MV-4-11 (cell line): Measurements from ENCODE around the gene SNRPD1.
A peak's percentile ranks its signal among the peaks of the same experiment; 100 is the strongest.
"Not testable (repeated sequence)": the region's sequence is repeated elsewhere in the genome, so short reads cannot be mapped to it uniquely, and the experiment has no call there.

Experiments
- DNase-seq: peaks from one replicate; lab custom pipeline; 2025; lab: John Stamatoyannopoulos, UW

The SNRPD1 gene

GRCh38 chr18:21636769-21637168 lies 24.7 kb downstream of the SNRPD1 start:
- DNase-seq: no peak

GRCh38 chr18:21638822-21639221 lies 26.7 kb downstream of the SNRPD1 start:
- DNase-seq: no peak

GRCh38 chr18:21640375-21640774 lies 28.3 kb downstream of the SNRPD1 start:
- DNase-seq: not testable (repeated sequence)

DNA sequence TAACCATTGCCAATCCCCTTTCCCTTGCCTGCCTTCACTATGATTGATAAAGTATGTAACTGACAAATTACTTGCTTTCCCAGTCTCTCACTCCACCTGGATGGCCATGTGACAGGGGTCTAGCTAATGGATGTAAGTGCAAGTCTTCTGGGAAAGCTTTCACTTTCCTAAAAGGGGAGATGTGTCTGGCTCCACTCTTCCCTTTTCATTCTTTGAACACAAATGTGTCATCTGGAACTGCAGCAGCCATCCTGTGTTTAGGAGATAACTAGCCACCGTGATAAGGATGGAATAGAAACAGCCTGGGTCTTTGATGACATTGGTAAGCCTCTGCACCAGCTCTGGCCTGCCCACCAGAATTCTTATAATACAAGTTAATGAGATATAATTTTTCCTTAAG lies 38.2 kb downstream of the SNRPD1 start:
- no peak for DNase-seq

GRCh38 chr18:21652073-21652472 lies 40.0 kb downstream of the SNRPD1 start:
- no peak for DNase-seq

GRCh38 chr18:21653361-21653760 lies 41.2 kb downstream of the SNRPD1 start:
- no peak for DNase-seq

- DNase-seq: no peak
Observed at GRCh38 chr18:21656402-21656801, 44.3 kb downstream of the SNRPD1 start.

DNA sequence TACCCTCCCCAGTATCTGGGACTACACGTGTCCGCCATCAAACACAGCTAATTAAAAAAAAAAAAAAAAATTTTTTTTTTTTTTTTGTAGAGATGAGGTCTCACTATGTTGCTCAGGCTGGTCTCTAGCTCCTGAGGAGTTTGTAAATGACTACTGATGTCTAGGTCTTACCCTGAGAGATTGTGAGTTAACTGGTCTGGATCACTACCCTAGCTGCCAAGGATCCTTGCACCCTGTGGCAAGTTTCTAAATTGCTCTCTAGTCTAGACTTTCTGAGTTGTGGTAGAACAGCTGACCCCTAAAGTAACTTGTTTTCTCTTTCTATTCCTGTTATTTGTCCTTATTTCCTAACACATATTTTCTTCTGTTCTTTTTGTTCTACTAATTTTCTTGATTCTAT lies 48.0 kb downstream of the SNRPD1 start:
- peak; percentile 26 for DNase-seq

DNA sequence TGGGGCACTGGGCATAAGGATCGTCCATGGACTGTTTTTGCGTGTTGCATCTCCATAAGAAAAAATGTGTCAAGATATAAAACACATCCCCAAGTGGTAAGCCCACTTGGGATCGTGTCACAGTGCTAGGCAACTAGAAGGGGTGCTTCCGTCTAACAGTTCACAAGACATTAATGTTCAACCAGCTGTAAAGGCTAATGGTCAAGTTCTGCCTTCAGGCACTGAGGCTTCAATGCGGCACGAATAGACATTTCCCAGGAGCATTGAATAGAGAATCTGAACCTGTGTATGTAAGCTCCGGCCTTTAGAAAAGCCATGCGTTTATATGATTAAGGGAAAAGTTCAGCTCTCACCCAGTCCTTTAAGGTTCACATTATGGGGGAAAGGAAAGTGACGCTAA lies 50.5 kb downstream of the SNRPD1 start:
- DNase-seq: no peak

GRCh38 chr18:21663578-21663977 lies 51.5 kb downstream of the SNRPD1 start:
- DNase-seq: no peak

DNA sequence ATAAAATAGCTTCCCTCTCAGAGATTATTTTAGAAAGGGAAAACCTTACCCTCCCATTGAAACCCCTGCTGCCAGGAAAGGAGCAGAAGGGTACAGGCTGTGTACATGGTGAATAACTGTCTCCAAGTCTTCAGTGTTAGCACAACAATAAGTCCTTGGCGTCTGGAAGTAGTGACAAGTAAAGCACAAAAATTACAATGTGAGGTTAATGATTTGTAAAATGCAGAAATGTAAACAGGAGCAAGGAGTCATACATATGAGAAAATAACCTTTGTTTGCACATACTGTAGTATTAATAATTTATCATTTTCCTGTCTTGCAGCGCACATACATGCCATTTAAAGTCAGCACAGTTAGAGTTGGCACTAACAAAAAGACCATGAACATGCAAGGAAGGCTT lies 52.0 kb downstream of the SNRPD1 start:
- no peak for DNase-seq

GRCh38 chr18:21669736-21670285 lies 57.7 kb downstream of the SNRPD1 start:
- no peak for DNase-seq

DNA sequence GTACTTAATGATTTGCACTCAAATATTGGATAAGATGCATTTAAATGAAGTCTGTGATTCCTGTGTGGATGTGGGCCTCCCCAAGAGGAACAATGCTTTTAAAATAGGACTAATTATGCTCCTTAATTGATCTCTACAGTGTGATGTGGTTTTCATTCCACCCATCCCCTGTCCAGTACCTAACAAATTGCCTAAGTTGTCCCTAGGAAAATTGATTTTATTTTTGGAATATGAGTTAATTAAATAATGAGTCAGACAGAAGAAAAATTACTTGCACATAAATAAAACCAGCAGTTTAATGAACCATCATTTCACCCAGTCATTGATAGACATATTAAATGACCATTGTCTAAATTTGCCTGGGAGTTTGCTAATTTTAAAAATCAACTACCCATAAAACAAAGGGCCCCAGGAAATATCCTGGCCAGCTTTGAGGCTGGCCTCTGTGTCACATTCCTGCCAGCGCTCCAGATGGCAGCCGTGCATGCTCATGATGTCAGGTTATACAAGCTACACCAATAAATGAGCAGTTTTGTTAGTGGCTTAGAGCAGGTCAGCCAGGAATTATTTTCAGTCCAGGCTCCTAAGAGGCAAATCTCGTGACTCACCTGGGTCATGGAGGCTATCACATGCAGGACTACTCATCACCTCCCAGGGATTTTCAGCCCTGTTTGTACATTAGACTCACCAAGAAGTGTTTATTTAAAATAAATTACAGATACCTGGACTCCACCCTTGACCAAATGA lies 60.6 kb downstream of the SNRPD1 start:
- no peak for DNase-seq

DNA sequence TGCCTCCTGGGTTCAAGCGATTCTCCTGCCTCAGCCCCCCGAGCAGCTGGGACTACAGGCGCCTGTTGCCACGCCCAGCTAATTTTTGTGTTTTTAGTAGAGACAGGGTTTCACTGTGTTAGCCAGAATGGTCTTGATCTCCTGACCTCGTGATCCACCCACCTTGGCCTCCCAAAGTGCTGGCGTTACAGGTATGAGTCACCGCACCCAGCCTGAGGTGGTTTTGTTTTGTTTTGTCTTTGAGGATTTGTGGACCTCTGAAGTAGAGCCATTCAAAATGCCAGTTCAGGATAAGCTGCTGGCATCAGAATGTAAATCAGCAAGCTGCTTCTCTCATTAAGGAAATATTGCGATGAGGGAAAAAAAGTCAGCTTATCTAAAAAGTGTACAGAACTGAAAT lies 63.2 kb downstream of the SNRPD1 start:
- DNase-seq: not testable (repeated sequence)

GRCh38 chr18:21678859-21679258 lies 66.7 kb downstream of the SNRPD1 start:
- peak; percentile 38 for DNase-seq

DNA sequence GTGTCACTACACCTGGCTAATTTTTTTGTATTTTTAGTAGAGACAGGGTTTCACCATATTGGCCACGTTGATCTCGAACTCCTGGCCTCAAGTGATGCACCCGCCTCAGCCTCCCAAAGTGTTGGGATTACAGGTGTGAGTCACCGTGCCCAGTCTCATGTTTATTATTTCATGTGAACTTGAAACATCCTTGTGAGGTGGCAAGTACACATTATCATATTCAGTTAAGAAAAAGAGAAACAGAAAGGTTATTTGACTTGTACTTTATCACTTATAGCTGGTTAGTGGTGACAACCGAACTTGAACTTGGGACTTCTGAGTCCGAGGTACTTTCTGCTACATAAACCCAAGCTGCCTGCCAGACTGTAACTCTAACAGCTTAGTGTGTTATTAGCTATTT lies 68.0 kb downstream of the SNRPD1 start:
- DNase-seq: no peak

GRCh38 chr18:21682371-21683051 lies 70.4 kb downstream of the SNRPD1 start:
- peak; percentile 67 for DNase-seq
